Muscle layer of colon (tissue), 2 donors: Measurements from ENCODE around the gene MED16.
A peak's percentile ranks its signal among the peaks of the same experiment; 100 is the strongest.
"Not testable (repeated sequence)": the region's sequence is repeated elsewhere in the genome, so short reads cannot be mapped to it uniquely, and the experiment has no call there.

Experiments used
- H3K27ac ChIP-seq: one replicate; pipeline ENCODE4 v1.7.0; 2013; ENCODE audit warnings: low read depth, mild to moderate bottlenecking, low read length, moderate library complexity
- H3K27me3 ChIP-seq, 2 donors: one replicate each; pipeline ENCODE4 v1.7.0; 2013; ENCODE audit warnings: low read length in 2 of 2, mild to moderate bottlenecking in 2 of 2; ENCODE audit not compliant: insufficient read depth in 2 of 2, control insufficient read depth in 1 of 2
- H3K36me3 ChIP-seq: one replicate; pipeline ENCODE4 v1.7.0; 2013; ENCODE audit warnings: mild to moderate bottlenecking, low read length; ENCODE audit not compliant: insufficient read depth
- H3K4me1 ChIP-seq: one replicate; pipeline ENCODE4 v1.7.0; 2013; ENCODE audit warnings: mild to moderate bottlenecking, low read length; ENCODE audit not compliant: insufficient read depth
- H3K4me3 ChIP-seq, 2 donors: one replicate each; pipeline ENCODE4 v1.7.0; 2013; ENCODE audit warnings: low read length in 2 of 2, low read depth in 1 of 2, mild to moderate bottlenecking in 1 of 2, moderate library complexity in 1 of 2
- H3K9ac ChIP-seq: one replicate; pipeline ENCODE4 v1.7.0; 2013; ENCODE audit warnings: low read length
- H3K9me3 ChIP-seq: one replicate; pipeline ENCODE4 v1.7.0; 2013; ENCODE audit warnings: mild to moderate bottlenecking, low read length
- donor health status: abdominal sarcoma.
- donor health status: Adenocarcinoma of cecum.

MED16 gene

GRCh38 chr19:852136-853013 is 40.6 kb downstream of the MED16 start, which contains the start of gene ELANE:
ELANE (plus strand) TSS chr19:852303; CDS start chr19:852329, 26 bp downstream.
- no peak within 1 kb of the TSS for H3K9ac ChIP-seq
- H3K36me3 ChIP-seq: no peaks in the 10 kb centered on the region
- peaks cover 0 to 32% of the 10 kb centered on the region in 2 donors for H3K27me3 ChIP-seq
- H3K4me1 ChIP-seq: peaks cover 15% of the 10 kb centered on the region
- H3K4me3 ChIP-seq: no peak within 1 kb of the TSS
- H3K9me3 ChIP-seq: no peaks in the 10 kb centered on the region
- peak within 1 kb of the TSS; percentile 21 for H3K27ac ChIP-seq

DNA sequence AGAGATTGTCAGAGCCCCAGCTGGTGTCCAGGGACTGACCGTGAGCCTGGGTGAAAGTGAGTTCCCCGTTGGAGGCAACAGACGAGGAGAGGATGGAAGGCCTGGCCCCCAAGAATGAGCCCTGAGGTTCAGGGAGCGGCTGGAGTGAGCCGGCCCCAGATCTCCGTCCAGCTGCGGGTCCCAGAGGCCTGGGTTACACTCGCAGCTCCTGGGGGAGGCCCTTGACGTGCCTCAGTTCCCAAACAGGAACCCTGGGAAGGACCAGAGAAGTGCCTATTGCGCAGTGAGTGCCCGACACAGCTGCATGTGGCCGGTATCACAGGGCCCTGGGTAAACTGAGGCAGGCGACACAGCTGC is 42.0 kb downstream of the MED16 start:
- H3K4me3 ChIP-seq: peak overlapping the region in 1 of 2 donors; percentile 22
- no peak overlapping the region for H3K9ac ChIP-seq

DNA sequence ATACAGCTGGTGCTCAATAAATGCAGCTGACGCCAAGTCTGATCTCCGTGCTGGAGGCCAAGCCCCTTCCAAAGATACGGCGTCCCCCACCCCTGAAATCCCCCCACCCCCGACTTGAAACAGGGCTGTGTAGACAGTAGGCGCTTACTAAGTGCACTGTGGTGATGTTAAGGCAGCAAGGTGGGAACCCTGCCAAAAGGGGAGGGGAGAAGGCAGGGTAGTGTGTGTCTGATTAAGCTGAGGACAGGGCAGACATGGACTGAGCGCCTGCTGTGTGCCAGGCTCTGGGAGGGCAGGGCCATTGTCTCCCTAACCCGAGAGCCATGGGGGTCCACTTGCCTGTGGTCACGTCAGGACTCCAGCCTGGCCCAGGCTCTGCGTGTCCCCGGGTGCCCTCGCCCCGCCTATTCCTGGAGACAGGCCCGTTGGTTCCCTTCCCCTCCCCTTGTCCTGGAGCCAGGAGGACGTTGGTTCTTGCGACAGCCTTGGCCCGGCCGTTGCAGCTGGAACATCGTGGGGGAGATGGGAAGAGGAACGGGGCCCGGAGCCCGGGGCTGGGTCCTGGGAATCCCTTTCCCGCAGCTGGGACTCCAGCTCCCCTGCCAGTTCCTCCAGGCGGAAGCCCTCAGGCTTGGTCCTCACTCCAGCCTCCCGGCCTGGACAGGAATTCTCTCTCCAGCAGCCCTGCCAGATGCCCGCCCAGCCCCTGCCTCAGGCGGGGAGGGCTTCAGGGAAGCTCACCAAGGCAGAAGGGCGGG is 42.6 kb downstream of the MED16 start:
- Histone ChIP-seq H3K36me3 (no peaks in the 10 kb centered on the region), H3K4me3 (peak overlapping the region in 1 of 2 donors; percentile 22), H3K9me3 (no peaks in the 10 kb centered on the region), H3K4me1 (peaks cover 15% of the 10 kb centered on the region), H3K27me3 (peaks cover 0 to 36% of the 10 kb centered on the region in 2 donors), H3K9ac (no peak overlapping the region), H3K27ac (peak overlapping the region; percentile 30)

More for the DNA sequence above, 42.0 kb downstream of the MED16 start:
- peaks cover 15% of the 10 kb centered on the region for H3K4me1 ChIP-seq
- H3K36me3 ChIP-seq: no peaks in the 10 kb centered on the region
- peaks cover 0 to 39% of the 10 kb centered on the region in 2 donors for H3K27me3 ChIP-seq
- no peaks in the 10 kb centered on the region for H3K9me3 ChIP-seq
- peak overlapping the region; percentile 21 for H3K27ac ChIP-seq

DNA sequence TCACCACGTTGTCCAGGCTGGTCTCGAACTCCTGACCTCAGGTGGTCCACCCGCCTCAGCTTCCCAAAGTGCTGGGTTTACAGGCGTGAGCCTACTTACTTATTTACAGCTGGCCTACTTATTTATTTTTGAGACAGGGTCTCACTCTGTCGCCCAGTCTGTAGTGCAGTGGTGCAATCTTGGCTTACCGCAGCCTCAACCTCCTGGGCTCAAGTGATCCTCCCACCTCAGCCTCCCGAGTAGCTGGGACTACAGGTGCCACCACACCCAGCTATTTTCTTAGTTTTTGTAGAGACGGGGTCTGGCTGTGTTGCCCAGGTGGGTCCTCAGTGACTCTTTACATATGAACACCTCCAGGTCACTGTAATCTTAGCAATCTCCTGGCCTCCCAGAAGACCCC is 43.8 kb downstream of the MED16 start:
- H3K36me3 ChIP-seq, H3K9me3 ChIP-seq, H3K27ac ChIP-seq, H3K4me3 ChIP-seq, H3K9ac ChIP-seq: not testable (repeated sequence)
- Histone ChIP-seq H3K4me1 (peaks cover 15% of the 10 kb centered on the region), H3K27me3 (peaks cover 0 to 35% of the 10 kb centered on the region in 2 donors)

- Histone ChIP-seq H3K4me3 (no peak overlapping the region), H3K9me3 (no peaks in the 10 kb centered on the region), H3K27me3 (peaks cover 0 to 40% of the 10 kb centered on the region in 2 donors), H3K4me1 (peaks cover 15% of the 10 kb centered on the region), H3K27ac (no peak overlapping the region), H3K36me3 (no peaks in the 10 kb centered on the region), H3K9ac (no peak overlapping the region)
Measured at GRCh38 chr19:848386-848921, 44.5 kb downstream of the MED16 start.

GRCh38 chr19:845707-846521 is 47.1 kb downstream of the MED16 start:
- no peaks in the 10 kb centered on the region for H3K36me3 ChIP-seq
- peaks cover 11% of the 10 kb centered on the region for H3K4me1 ChIP-seq
- H3K27me3 ChIP-seq: peaks cover 0 to 44% of the 10 kb centered on the region in 2 donors
- no peak overlapping the region for H3K4me3 ChIP-seq
- H3K27ac ChIP-seq: no peak overlapping the region
- H3K9ac ChIP-seq: no peak overlapping the region
- H3K9me3 ChIP-seq: no peaks in the 10 kb centered on the region

- no peak overlapping the region for H3K9ac ChIP-seq
- H3K4me3 ChIP-seq: no peak overlapping the region
- H3K9me3 ChIP-seq: no peaks in the 10 kb centered on the region
- no peak overlapping the region for H3K27ac ChIP-seq
- peaks cover 3% of the 10 kb centered on the region for H3K4me1 ChIP-seq
- no peaks in the 10 kb centered on the region for H3K36me3 ChIP-seq
- H3K27me3 ChIP-seq: peaks cover 0 to 48% of the 10 kb centered on the region in 2 donors
Measured at GRCh38 chr19:844546-844971, 48.4 kb downstream of the MED16 start.

DNA sequence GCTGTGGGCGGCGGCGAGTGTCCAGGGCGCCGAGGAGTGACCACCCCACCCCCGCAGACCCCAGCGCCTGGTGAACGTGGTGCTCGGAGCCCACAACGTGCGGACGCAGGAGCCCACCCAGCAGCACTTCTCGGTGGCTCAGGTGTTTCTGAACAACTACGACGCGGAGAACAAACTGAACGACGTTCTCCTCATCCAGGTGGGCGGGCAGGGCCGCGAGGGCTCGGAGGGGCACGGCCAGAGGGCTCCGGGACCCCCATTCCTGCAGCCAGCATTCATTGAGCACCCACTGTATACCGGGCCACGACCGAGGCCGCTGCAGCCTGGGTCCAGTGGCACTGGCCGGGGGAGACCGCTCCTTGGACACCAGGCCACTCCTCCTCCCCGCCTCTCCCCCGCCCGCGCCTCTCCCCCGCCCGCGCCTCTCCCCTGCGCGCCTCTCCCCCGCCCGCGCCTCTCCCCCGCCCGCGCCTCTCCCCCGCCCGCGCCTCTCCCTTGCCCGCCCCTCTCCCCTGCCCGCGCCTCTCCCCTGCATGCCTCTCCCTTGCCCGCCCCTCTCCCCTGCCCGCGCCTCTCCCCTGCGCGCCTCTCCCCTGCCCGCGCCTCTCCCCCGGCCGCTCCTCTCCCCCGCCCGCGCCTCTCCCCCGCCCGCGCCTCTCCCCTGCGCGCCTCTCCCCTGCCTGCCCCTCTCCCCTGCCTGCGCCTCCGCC is 49.0 kb downstream of the MED16 start:
- H3K4me3 ChIP-seq: no peak overlapping the region
- H3K27ac ChIP-seq: no peak overlapping the region
- H3K9ac ChIP-seq: no peak overlapping the region
- H3K36me3 ChIP-seq: no peaks in the 10 kb centered on the region
- H3K9me3 ChIP-seq: no peaks in the 10 kb centered on the region
- H3K27me3 ChIP-seq: peaks cover 0 to 48% of the 10 kb centered on the region in 2 donors
- H3K4me1 ChIP-seq: peaks cover 3% of the 10 kb centered on the region

DNA sequence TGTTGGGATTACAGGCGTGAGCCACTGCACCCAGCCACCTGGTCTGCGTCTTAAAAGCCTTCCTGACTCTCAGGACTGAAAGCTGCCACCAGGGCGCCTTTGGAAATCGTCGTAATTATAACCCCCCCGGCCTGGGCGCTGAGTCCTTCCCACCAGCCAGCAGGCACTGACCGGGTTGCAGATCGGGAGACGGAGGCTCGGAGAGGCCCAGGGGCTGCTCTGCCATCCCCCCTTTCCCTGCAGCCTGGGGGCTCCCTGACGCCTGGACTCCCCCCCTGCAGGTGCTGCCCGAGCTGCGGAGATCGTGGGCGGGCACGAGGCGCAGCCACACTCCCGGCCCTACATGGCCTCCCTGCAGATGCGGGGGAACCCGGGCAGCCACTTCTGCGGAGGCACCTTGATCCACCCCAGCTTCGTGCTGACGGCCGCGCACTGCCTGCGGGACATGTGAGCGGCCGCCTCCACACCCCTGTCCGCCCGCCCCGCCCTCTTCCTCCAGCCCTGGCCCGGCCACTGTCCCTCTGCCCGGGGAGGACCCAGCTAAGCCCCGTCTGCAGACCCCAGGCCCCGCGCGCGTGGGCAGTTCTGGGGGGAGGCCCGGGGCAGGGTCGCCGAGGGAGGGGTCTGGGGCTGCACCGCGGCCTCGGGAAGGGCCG is 49.7 kb downstream of the MED16 start:
- H3K9ac ChIP-seq: no peak overlapping the region
- H3K27ac ChIP-seq: no peak overlapping the region
- H3K36me3 ChIP-seq: no peaks in the 10 kb centered on the region
- no peaks in the 10 kb centered on the region for H3K9me3 ChIP-seq
- H3K4me3 ChIP-seq: no peak overlapping the region
- peaks cover 3% of the 10 kb centered on the region for H3K4me1 ChIP-seq
- H3K27me3 ChIP-seq: peaks cover 0 to 48% of the 10 kb centered on the region in 2 donors

DNA sequence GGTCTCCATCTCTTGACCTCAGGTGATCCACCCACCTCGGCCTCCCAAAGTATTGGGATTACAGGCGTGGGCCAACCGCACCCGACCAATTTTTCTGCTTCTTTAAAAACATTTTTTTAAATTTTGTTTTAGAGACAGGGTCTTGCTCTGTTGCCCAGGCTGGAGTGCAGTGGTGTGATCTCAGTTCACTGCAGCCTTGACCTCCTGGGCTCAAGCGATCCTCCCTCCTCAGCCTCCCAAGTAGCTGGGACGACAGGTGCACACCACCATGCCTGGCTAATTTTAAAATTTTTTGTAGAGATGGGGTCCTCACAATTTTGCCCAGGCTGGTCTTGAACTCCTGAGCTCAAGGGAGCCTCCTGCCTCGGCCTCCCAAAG is 50.2 kb downstream of the MED16 start:
- peaks cover 0 to 46% of the 10 kb centered on the region in 2 donors for H3K27me3 ChIP-seq
- not testable (repeated sequence) for H3K27ac ChIP-seq, H3K4me1 ChIP-seq, H3K36me3 ChIP-seq, H3K9me3 ChIP-seq, H3K9ac ChIP-seq, H3K4me3 ChIP-seq
